ENCODE results near the gene ZNF84.

The ZNF84 gene

DNA sequence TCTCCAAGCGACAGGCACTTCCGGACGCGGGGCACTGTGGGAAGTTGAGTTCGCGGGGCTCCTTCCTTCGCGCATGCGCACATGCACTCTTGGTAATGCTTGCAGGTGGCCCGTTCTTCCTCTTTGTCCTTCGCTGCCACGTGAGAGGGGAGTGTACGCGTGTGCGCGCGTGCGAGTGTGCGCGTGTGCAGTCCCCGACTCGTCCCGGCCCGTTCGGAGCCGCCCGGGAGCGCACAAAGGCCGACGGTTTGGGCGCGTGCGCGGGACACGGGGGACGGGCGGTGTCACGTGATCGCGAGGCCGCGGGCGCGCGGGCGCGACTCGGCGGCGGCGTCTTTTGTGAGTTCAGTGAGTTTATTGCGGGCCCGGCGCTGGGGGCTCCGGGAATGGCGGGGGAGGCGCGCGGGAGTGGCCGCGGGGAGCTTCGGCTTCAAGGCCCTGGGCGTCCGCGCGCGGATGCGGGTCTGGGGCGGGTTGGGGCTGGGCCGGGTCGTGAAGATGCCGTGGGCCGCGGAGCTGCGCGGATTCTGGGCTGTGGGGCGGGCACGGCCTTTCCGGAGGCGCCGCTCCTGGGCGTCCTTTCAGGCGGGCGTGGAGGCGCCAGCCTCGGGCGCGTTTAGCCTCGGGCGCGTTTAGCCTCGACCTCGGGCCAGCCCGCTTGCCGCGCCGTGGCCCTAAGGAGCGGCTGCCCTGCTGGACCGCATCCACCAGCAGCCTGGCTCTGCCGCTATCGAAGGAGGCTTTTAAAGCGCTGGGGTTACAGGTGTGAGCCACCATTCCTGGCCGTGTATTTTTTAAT lies at the start of gene ZNF84:
Gene ZNF84 (plus strand): TSS at position 303 of the 799 bp plus-strand sequence. CDS start 3,959 bp downstream, outside the sequence.
- peaks cover 8% of the 10 kb centered on the region for H3K36me3 ChIP-seq (ENCODE audit: insufficient read depth, low read length)
- H3K9ac ChIP-seq (ENCODE audit: low read depth, low read length) = peak within 1 kb of the TSS; percentile 90
- H3K9me3 ChIP-seq (ENCODE audit: control insufficient read depth, insufficient read depth, low read length) = peaks cover 22% of the 10 kb centered on the region

DNA sequence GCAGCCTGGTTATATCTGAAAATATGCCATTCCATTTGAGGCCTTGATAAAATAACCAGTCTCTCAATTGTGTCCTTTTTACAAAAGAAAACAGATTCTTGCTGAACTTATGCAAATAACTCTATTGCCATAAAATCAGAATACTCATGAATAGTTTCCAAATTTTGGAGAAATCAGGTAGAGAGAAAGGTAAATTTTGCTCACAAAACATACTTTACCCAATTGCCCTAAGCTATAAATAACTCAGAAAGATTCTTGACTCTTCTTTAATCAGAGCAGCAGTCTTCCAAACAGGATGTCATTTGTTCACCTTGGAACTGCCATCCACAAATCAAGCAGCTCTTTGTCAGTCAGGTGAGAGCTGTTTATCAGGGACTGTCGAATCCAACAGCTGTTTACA lies 38.6 kb upstream of the ZNF84 start:
- H3K9me3 ChIP-seq (ENCODE audit: control insufficient read depth, insufficient read depth, low read length) = peaks cover 32% of the 10 kb centered on the region
- H3K9ac ChIP-seq (ENCODE audit: low read depth, low read length) = no peak overlapping the region
- no peaks in the 10 kb centered on the region for H3K4me1 ChIP-seq (ENCODE audit: insufficient read depth, low read length)
- H3K36me3 ChIP-seq (ENCODE audit: insufficient read depth, low read length) = no peaks in the 10 kb centered on the region; the same call in none of the 2 replicates

More for the DNA sequence above, at the start of gene ZNF84:
- no peaks in the 10 kb centered on the region for H3K4me1 ChIP-seq (ENCODE audit: insufficient read depth, low read length)

DNA sequence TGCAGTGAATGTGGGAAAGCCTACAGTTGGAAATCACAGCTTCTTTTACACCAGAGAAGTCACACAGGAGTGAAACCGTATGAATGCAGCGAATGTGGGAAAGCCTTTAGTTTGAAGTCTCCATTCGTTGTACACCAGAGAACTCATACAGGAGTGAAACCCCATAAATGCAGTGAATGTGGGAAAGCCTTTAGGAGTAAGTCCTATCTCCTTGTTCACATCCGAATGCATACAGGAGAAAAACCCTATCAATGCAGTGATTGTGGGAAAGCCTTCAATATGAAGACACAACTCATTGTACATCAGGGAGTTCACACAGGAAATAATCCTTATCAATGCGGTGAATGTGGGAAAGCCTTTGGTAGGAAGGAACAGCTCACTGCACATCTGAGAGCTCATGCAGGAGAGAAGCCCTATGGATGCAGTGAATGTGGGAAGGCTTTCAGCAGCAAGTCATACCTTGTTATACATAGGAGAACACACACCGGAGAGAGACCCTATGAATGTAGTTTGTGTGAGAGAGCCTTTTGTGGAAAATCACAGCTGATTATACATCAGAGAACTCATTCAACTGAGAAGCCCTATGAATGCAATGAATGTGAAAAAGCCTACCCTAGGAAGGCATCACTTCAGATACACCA lies 26.5 kb upstream of the ZNF84 start:
- Histone ChIP-seq H3K36me3 (ENCODE audit: insufficient read depth, low read length) (peaks cover 26% of the 10 kb centered on the region; the same call in 1 of the 2 replicates), H3K9ac (ENCODE audit: low read depth, low read length) (no peak overlapping the region), H3K9me3 (ENCODE audit: control insufficient read depth, insufficient read depth, low read length) (peaks cover 57% of the 10 kb centered on the region), H3K4me1 (ENCODE audit: insufficient read depth, low read length) (no peaks in the 10 kb centered on the region)

DNA sequence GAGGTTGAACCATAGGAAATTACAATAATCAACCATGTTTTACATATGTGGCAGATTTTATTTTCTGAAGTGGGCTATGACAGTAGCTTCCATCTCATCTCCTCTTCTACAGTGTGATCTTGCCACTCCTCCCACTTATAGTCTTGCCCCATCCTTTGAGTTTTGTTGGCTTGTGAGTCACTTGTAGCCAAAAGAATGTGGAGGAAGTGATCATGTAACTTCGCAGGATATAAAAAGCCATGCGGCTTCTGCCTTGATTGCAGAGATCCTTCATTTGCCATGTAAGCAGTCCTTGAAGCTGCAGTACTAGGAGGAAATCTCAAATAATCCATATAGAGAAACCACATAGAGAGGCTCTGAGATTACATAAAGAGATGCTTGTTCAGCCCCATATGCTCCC lies 13.7 kb upstream of the ZNF84 start:
- no peaks in the 10 kb centered on the region for H3K36me3 ChIP-seq (ENCODE audit: insufficient read depth, low read length)
- H3K4me1 ChIP-seq (ENCODE audit: insufficient read depth, low read length) = no peaks in the 10 kb centered on the region
- H3K9me3 ChIP-seq (ENCODE audit: control insufficient read depth, insufficient read depth, low read length) = peaks cover 3% of the 10 kb centered on the region; the same call in 1 of the 2 replicates

DNA sequence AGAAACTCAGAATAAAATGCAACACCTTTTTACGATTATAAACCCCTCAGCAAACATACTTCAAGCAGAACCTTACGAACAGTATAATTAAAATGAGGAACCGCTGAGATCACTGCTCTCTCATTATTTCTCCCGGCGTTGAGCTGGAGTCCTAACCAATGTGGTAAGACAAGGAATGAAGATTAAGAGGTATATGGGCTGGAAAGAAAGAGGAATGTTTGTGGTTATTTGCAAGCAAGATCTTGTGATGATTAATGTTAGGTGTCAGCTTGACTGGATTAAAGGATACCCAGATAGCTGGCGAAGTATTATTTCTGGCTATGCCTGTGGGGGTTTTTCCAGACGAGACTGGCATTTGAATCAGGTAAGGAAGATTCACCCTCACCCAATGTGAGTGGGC lies 10.3 kb upstream of the ZNF84 start:
- Histone ChIP-seq H3K36me3 (ENCODE audit: insufficient read depth, low read length) (no peaks in the 10 kb centered on the region), H3K9me3 (ENCODE audit: control insufficient read depth, insufficient read depth, low read length) (peaks cover 5% of the 10 kb centered on the region), H3K4me1 (ENCODE audit: insufficient read depth, low read length) (no peaks in the 10 kb centered on the region), H3K9ac (ENCODE audit: low read depth, low read length) (no peak overlapping the region)

More for the DNA sequence above, 13.7 kb upstream of the ZNF84 start:
- H3K9ac ChIP-seq (ENCODE audit: low read depth, low read length) = no peak overlapping the region

DNA sequence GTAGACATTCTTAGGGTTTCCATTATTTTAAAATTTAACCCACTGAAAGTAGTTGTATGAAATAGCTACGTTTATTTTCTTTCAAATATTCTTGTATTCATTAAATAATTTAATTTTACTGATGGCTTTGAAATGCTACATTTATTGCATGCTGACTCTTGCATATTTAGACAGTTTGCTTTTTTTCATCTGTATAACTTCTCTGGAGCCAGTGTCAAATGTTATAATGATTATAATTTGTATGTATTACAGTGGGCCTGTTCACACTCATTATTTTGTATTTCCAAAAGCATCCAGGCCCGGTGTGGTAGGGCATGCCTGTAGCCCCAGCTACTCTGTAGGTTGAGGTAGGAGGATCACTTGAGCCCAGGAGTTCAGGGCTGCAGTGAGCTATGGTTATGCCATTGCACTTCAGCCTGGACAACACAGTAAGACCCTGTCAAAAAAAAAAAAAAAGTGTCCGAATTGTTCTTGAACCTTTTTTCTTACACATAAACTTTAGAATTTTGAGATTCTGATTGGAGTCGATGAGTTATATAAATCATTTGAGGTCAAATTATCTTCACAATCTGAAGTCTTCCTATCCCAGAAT lies 905 bp downstream of the ZNF84 start:
- H3K9me3 ChIP-seq (ENCODE audit: control insufficient read depth, insufficient read depth, low read length) = peaks cover 29% of the 10 kb centered on the region
- H3K36me3 ChIP-seq (ENCODE audit: insufficient read depth, low read length) = peaks cover 13% of the 10 kb centered on the region
- H3K4me1 ChIP-seq (ENCODE audit: insufficient read depth, low read length) = no peaks in the 10 kb centered on the region

DNA sequence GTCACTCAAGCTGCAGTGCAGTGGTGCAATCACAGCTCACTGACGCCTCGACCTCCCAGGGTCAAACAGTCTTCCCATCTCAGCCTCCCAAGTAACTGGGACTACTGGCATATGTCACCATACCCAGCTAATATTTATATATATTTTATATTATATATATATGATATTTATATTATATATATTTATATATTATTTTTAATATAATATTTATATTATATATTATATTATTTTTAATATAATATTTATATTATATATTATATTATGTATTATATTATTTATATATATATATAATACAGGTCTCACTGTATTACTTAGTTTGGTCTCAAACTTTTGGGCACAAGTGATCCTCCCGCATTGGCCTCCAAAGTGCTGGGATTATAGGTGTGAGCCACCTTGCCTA lies 9.4 kb downstream of the ZNF84 start:
- H3K36me3 ChIP-seq (ENCODE audit: insufficient read depth, low read length) = peaks cover 58% of the 10 kb centered on the region
- H3K9me3 ChIP-seq (ENCODE audit: control insufficient read depth, insufficient read depth, low read length) = peaks cover 68% of the 10 kb centered on the region
- H3K9ac ChIP-seq (ENCODE audit: low read depth, low read length) = no peak overlapping the region
- no peaks in the 10 kb centered on the region for H3K4me1 ChIP-seq (ENCODE audit: insufficient read depth, low read length)

More for the DNA sequence above, 905 bp downstream of the ZNF84 start:
- H3K9ac ChIP-seq (ENCODE audit: low read depth, low read length) = peak overlapping the region; percentile 90

DNA sequence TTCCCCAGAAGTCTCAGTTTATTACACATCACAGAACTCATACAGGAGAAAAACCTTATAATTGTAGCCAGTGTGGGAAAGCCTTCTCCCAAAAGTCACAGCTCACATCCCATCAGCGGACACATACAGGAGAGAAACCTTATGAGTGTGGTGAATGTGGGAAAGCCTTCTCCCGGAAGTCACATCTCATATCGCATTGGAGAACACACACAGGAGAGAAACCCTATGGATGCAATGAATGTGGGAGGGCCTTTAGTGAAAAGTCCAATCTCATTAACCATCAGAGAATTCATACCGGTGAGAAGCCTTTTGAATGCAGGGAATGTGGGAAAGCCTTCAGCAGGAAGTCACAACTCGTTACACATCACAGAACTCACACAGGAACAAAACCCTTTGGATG lies 20.1 kb downstream of the ZNF84 start:
- H3K9ac ChIP-seq (ENCODE audit: low read depth, low read length) = no peak overlapping the region
- no peaks in the 10 kb centered on the region for H3K4me1 ChIP-seq (ENCODE audit: insufficient read depth, low read length)
- peaks cover 21% of the 10 kb centered on the region; the same call in 1 of the 2 replicates for H3K36me3 ChIP-seq (ENCODE audit: insufficient read depth, low read length)
- peaks cover 62% of the 10 kb centered on the region for H3K9me3 ChIP-seq (ENCODE audit: control insufficient read depth, insufficient read depth, low read length)

DNA sequence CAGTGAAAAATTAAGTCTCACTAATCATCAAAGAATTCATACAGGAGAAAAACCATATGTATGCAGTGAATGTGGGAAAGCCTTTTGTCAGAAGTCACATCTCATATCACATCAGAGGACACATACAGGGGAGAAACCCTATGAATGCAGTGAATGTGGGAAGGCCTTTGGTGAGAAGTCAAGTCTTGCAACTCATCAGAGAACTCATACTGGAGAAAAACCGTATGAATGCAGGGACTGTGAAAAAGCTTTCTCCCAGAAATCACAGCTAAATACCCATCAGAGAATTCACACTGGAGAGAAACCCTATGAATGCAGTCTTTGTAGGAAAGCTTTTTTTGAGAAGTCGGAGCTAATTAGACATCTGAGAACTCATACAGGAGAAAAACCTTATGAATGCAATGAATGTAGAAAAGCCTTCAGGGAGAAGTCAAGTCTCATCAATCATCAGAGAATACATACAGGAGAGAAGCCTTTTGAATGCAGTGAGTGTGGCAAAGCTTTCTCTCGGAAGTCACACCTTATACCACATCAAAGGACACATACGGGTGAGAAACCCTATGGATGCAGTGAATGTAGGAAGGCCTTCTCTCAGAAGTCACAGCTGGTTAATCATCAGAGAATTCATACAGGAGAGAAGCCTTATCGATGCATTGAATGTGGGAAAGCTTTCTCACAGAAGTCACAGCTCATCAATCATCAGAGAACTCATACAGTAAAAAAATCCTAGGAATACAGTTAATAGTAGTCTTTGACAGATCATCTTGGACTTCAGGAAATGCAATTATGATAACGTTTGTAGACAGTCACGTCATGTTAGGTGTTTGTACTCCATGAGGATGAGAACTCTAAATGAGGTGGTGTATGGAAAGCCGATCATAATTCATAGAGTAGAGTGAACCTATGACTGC lies 21.1 kb downstream of the ZNF84 start:
- H3K4me1 ChIP-seq (ENCODE audit: insufficient read depth, low read length) = no peaks in the 10 kb centered on the region
- H3K9ac ChIP-seq (ENCODE audit: low read depth, low read length) = no peak overlapping the region
- peaks cover 66% of the 10 kb centered on the region for H3K9me3 ChIP-seq (ENCODE audit: control insufficient read depth, insufficient read depth, low read length)
- peaks cover 16% of the 10 kb centered on the region; the same call in 1 of the 2 replicates for H3K36me3 ChIP-seq (ENCODE audit: insufficient read depth, low read length)

DNA sequence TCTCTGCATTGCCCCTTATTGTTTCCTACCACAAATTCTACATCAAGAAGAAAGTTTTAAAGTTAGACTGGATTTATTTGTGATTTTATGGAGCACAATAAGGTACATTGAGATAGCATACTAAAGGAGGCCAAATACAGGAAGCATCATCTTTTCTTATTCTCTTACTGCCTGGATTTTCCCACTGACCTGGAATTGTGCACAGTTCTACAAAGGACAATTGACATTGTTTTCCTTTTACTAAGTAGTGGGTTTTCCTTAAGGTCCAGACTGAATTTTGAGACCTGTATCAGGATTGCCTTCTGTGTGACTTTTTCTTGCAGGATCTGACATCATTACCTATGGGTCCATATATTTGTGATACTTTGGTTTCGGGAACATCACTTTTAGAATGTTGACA lies 24.6 kb downstream of the ZNF84 start:
- H3K36me3 ChIP-seq (ENCODE audit: insufficient read depth, low read length) = peaks cover 10% of the 10 kb centered on the region; the same call in 1 of the 2 replicates
- peaks cover 66% of the 10 kb centered on the region for H3K9me3 ChIP-seq (ENCODE audit: control insufficient read depth, insufficient read depth, low read length)
- H3K9ac ChIP-seq (ENCODE audit: low read depth, low read length) = no peak overlapping the region

DNA sequence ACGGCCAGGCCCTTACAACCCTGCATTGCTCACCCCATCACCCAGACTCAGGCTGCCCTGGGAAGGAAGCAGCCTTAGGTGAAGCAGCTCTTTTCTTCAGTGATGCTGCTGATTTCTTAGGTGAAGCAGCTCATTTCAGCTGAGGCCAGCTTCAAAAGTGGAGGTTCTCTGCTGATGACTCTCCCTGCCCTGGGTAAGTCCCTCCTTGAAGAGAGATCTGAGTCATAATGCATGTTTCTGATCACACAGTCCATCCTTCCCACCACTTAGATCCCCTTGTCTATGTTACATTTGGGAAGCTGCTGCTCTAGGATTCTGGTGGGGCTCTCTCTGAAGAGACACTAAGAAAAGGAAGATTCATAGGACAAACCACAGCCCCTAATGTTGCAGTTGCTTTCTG lies 26.2 kb downstream of the ZNF84 start:
- Histone ChIP-seq H3K36me3 (ENCODE audit: insufficient read depth, low read length) (peaks cover 9% of the 10 kb centered on the region; the same call in 1 of the 2 replicates), H3K9me3 (ENCODE audit: control insufficient read depth, insufficient read depth, low read length) (peaks cover 58% of the 10 kb centered on the region), H3K4me1 (ENCODE audit: insufficient read depth, low read length) (no peaks in the 10 kb centered on the region), H3K9ac (ENCODE audit: low read depth, low read length) (no peak overlapping the region)

More for the DNA sequence above, 24.6 kb downstream of the ZNF84 start:
- no peaks in the 10 kb centered on the region for H3K4me1 ChIP-seq (ENCODE audit: insufficient read depth, low read length)

DNA sequence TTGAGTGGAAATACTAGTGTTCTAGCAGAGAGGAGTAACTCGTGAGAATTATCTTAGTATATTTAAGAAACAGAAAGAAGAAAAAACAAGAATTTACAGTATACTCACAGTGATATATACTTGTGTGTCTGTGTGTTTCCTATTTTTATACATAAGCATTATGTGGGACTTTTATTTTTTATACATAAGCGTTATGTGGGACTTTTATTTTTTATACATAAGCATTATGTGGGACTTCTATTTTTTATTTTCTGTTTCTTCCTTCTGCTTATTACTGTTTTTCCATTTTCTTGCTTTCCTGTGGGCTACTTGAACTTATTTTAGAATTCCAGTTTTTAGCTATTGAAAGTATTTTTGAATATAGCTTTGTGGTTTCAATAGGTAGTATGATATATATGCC lies 36.5 kb downstream of the ZNF84 start:
- Histone ChIP-seq H3K36me3 (ENCODE audit: insufficient read depth, low read length) (no peaks in the 10 kb centered on the region), H3K4me1 (ENCODE audit: insufficient read depth, low read length) (no peaks in the 10 kb centered on the region), H3K9ac (ENCODE audit: low read depth, low read length) (no peak overlapping the region), H3K9me3 (ENCODE audit: control insufficient read depth, insufficient read depth, low read length) (peaks cover 13% of the 10 kb centered on the region; the same call in 1 of the 2 replicates)

DNA sequence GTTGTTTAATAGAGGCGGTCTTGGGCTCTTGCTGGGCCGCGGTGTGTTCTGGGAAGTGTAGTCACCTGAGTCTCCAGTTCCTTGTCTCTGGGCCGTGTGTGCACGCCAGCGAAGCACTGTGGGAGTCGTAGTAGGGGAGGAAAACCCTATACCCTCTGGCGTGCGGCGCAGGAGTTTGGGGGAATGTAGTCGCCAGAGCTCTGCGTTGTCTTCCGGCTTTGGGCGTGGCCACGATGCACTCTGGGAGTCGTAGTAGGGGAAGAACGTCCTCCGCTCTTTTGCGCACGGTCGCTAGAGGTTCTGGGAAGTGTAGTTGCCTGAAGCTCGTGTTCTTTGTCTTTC lies 42.7 kb downstream of the ZNF84 start:
- H3K9me3 ChIP-seq (ENCODE audit: control insufficient read depth, insufficient read depth, low read length) = peaks cover 28% of the 10 kb centered on the region
- no peaks in the 10 kb centered on the region for H3K4me1 ChIP-seq (ENCODE audit: insufficient read depth, low read length)
- peak overlapping the region; percentile 82 for H3K9ac ChIP-seq (ENCODE audit: low read depth, low read length)
- peaks cover 8% of the 10 kb centered on the region for H3K36me3 ChIP-seq (ENCODE audit: insufficient read depth, low read length)
